Left lung (tissue), 10 donors: ENCODE data around the gene SPG7. TPM values are rescaled to one million over a fixed set of nuclear protein-coding genes. Genes with fewer than 3 reads are reported as not detected.

Experiments used
- ATAC-seq: fragments of 200-7000 bp; cut with Tn5 transposase; one replicate; pipeline ENCODE4 v1.9.1; 2020; ENCODE audit warnings: moderate library complexity
- DNase-seq, 4 donors: peaks; one replicate each; pipeline ENCODE4 v3.0.0-alpha.2; 2013 to 2020
- H3K27ac ChIP-seq, 2 donors: fragments of 200-600 bp; sonication (generic) in 1 of 2; one replicate each; pipeline versions ENCODE4 v1.5.0 to v1.8.0; 2020 to 2021
- H3K27me3 ChIP-seq, 2 donors: fragments of 200-600 bp; sonication (generic) in 1 of 2; one replicate each; pipeline versions ENCODE4 v1.5.0 to v1.8.0; 2020 to 2021
- H3K36me3 ChIP-seq, 2 donors: fragments of 200-600 bp; sonication (generic) in 1 of 2; one replicate each; pipeline versions ENCODE4 v1.5.0 to v1.8.0; 2020 to 2021
- H3K4me1 ChIP-seq, 2 donors: fragments of 200-600 bp; one replicate each; pipeline ENCODE4 v1.8.0; 2021
- H3K4me3 ChIP-seq, 2 donors: fragments of 200-600 bp; sonication (generic) in 1 of 2; one replicate each; pipeline versions ENCODE4 v1.5.0 to v1.8.0; 2020 to 2021; ENCODE audit warnings: mild to moderate bottlenecking in 1 of 2
- H3K9me3 ChIP-seq, 2 donors: fragments of 200-600 bp; sonication (generic) in 1 of 2; one replicate each; pipeline versions ENCODE4 v1.5.0 to v1.8.0; 2020 to 2021
- intact Hi-C, 2 donors: fragments of 100-400 bp; cut with DNase I; formaldehyde crosslinking; loops; one replicate each; pipeline versions ENCODE4 v1.11.2 to v1.14.2; 2022
- polyA plus RNA-seq, 6 donors: library from polyadenylated mRNA; unstranded; fragments of 120-200 nt; gene quantifications; one replicate each; pipeline ENCODE4 v1.2.1, GENCODE V29; 2013; ENCODE audit not compliant: insufficient read length in 6 of 6
- total RNA-seq, 2 donors: library from RNA; stranded (reverse); fragmentation: NEBNext Ultra II Directional; extraction: Animal tissue kit (Norgen Biotek cat#: 25700); gene quantifications; one replicate each; pipeline ENCODE4 v1.2.1, GENCODE V29; 2021
- TF ChIP-seq, protein P1 (sequence below), 2 donors: fragments of 200-600 bp; sonication (generic) in 1 of 2; IDR thresholded peaks; one replicate each; pipeline versions ENCODE4 v1.5.0 to v1.8.0; 2021; ENCODE audit warnings: antibody characterized with exemption in 2 of 2
- donor health status: DM: no; HTN: yes; CAD: no.
- donor health status: DM: no; HTN: no; CAD: no.

SPG7 gene
- total and polyA plus RNA-seq, 8 donors, result 79.3 to 148 (median 121) TPM

DNA sequence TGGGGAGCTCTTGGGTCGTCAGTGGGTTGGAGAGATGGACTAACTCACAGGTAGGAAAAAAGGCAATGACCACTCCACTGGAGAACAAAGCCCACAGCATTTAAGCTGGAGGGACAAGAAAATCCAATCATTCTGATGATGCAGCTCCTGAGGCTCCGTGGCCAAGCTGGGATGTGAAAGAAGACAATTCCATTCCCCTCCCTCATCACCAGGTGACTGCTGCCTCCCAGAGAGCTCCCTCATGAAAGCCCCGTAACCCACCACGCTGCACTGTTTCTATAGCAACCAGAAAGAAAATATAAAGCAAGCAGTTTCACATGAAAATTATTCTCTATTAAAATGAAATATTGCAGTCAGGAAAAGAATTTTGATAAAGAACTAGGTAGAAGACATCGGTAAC, 33.1 kb upstream of the SPG7 start:
- no peaks in the 10 kb centered on the region for H3K36me3 ChIP-seq
- no peaks in the 10 kb centered on the region for H3K27me3 ChIP-seq
- no peak overlapping the region for H3K4me3 ChIP-seq
- H3K27ac ChIP-seq, result no peak overlapping the region
- intact Hi-C loops, result no loop called here
- ATAC-seq (no peak), DNase-seq (no peak)
- TF ChIP-seq, protein P1, sequence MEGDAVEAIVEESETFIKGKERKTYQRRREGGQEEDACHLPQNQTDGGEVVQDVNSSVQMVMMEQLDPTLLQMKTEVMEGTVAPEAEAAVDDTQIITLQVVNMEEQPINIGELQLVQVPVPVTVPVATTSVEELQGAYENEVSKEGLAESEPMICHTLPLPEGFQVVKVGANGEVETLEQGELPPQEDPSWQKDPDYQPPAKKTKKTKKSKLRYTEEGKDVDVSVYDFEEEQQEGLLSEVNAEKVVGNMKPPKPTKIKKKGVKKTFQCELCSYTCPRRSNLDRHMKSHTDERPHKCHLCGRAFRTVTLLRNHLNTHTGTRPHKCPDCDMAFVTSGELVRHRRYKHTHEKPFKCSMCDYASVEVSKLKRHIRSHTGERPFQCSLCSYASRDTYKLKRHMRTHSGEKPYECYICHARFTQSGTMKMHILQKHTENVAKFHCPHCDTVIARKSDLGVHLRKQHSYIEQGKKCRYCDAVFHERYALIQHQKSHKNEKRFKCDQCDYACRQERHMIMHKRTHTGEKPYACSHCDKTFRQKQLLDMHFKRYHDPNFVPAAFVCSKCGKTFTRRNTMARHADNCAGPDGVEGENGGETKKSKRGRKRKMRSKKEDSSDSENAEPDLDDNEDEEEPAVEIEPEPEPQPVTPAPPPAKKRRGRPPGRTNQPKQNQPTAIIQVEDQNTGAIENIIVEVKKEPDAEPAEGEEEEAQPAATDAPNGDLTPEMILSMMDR (IDR thresholded peaks at IDR 0.05), result no peak
- H3K4me1 ChIP-seq, result peaks cover 19 to 97% of the 10 kb centered on the region in 2 donors
- no peaks in the 10 kb centered on the region for H3K9me3 ChIP-seq

DNA sequence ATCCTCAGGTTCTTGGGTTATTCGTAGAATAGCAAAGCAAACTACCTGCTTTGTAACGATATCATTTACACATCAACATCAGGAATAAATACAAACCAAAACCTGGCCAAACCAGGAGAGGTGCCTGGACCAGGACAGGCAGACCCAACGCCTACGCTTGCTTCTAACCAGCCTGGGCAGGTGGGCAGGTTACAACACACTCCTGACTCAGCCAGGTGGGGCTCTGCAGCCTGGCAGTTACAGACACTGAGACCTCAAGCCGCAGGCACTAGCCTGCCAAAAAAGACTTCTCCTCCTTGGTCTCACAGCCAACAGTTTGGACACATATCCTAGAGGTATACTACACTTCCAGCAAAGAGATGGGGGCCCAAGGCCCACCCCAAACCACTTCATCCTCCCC, 31.8 kb upstream of the SPG7 start:
- no peak overlapping the region for H3K27ac ChIP-seq
- no peaks in the 10 kb centered on the region for H3K27me3 ChIP-seq
- no peaks in the 10 kb centered on the region for H3K9me3 ChIP-seq
- H3K4me3 ChIP-seq, result no peak overlapping the region
- TF ChIP-seq, protein P1 (IDR thresholded peaks at IDR 0.05), result no peak
- ATAC-seq, result peak; percentile 25
- intact Hi-C loops, result no loop called here
- H3K4me1 ChIP-seq, result peaks cover 15 to 96% of the 10 kb centered on the region in 2 donors
- H3K36me3 ChIP-seq, result no peaks in the 10 kb centered on the region
- no peak for DNase-seq

DNA sequence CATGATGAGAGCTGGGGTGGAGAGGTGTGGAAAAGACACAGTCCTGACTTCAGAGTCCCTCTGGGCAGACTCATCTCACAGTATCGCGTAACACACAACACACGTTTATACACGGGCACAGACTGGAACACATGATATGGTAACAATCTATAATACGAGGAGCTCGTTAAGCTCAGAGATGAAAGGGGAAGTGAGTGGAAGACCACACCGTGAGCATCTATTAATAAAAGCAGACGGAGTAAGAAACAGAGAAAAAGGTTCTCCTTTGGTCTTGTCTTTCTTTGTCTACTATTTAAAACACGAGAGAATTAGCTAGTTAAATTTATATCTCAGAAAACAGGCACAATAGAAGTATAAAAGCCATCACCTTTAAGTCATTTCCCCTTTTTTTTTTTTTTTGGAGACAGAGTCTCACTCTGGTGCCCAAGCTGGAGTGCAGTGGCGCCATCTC, 31.4 kb upstream of the SPG7 start:
- H3K4me1 ChIP-seq, result peaks cover 14 to 96% of the 10 kb centered on the region in 2 donors
- H3K4me3 ChIP-seq, result no peak overlapping the region
- H3K27ac ChIP-seq, result no peak overlapping the region
- ATAC-seq (no peak), DNase-seq (no peak)
- no peaks in the 10 kb centered on the region for H3K9me3 ChIP-seq
- H3K27me3 ChIP-seq, result no peaks in the 10 kb centered on the region
- TF ChIP-seq, protein P1 (IDR thresholded peaks at IDR 0.05), result no peak
- H3K36me3 ChIP-seq, result no peaks in the 10 kb centered on the region
- intact Hi-C loops, result no loop called here

DNA sequence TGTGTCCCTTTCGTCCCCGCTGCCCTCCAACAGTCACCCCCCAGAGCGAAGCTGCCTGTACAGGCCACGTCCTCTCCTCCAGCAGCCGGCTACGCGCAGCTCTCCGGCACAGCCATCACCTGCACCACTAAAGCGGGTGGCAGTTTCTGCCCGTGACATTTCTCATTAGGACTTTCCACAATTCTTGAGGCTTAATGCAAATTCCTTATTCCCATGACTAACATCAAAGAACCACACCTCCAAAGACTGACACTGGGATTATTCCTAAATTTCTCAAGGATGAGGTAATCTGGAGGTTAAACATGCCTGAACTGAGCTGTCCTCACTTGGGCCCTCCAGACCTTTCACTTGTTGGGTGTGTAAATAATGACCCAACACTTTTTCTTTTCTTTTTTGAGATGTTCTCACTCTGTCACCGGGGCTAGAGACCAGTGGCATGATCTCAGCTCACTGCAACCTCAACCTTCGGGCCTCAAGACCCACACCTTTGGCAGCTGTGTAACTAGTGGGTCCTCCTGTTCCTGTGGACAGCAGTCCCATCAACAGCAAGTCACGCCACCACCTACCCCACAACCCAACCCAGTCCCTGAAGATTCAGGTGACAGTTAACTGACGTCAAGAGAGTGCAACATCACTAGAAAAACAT, 29.5 kb upstream of the SPG7 start:
- H3K27ac ChIP-seq, result peak overlapping the region in 1 of 2 donors; percentile 23
- DNase-seq, result no peak
- H3K4me1 ChIP-seq, result peaks cover 19 to 96% of the 10 kb centered on the region in 2 donors
- H3K9me3 ChIP-seq, result no peaks in the 10 kb centered on the region
- H3K4me3 ChIP-seq, result no peak overlapping the region
- H3K36me3 ChIP-seq, result no peaks in the 10 kb centered on the region
- TF ChIP-seq, protein P1 (IDR thresholded peaks at IDR 0.05), result no peak
- intact Hi-C loops, result no loop called here
- ATAC-seq, result peak; percentile 57
- no peaks in the 10 kb centered on the region for H3K27me3 ChIP-seq

DNA sequence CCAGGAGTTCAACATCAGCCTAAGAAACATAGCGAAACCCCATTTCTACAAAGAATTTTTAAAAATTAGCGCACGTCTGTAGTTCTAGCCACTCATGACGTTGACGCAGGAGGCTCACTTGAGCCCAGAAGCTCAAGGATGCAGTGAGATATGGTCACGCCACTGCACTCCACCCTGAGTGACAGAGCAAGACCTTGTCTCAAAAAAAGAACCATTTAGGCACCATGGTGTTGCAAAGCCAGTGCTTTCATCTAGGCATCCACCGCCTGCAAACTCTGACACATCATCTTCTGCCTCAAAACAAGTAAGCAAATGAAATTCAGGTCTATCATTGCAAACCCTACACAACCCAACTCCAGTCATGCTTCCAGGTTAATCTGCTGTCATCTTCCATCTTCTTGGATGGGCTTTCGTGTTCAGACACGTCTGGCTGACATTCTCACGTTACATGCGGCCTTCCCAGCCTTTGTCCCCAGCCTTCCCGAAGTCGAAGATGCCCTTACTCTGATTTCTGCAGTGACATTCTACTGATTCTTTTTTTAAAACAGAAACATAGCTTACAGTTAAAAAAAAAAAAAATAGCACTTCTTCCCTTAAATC, 26.7 kb upstream of the SPG7 start:
- H3K4me3 ChIP-seq, result no peak overlapping the region
- TF ChIP-seq, protein P1 (IDR thresholded peaks at IDR 0.05), result no peak
- H3K9me3 ChIP-seq, result no peaks in the 10 kb centered on the region
- no peak for DNase-seq
- no peak for ATAC-seq
- H3K27me3 ChIP-seq, result no peaks in the 10 kb centered on the region
- intact Hi-C loops, result no loop called here
- H3K27ac ChIP-seq, result no peak overlapping the region
- H3K4me1 ChIP-seq, result peaks cover 22 to 99% of the 10 kb centered on the region in 2 donors
- H3K36me3 ChIP-seq, result no peaks in the 10 kb centered on the region
